ENCODE measurements around the gene AGAP3.

AGAP3 gene

GRCh38 chr7:151166629-151167196 is 80.4 kb downstream of the AGAP3 start:
- in situ Hi-C loops (cut with HindIII; ENCODE audit: low pct_ligation_motif_present, low pct_unique_long_range_greater_than_20kb, low sequenced_read_pairs), result no loop called here
- DNase-seq, result no peak

DNA sequence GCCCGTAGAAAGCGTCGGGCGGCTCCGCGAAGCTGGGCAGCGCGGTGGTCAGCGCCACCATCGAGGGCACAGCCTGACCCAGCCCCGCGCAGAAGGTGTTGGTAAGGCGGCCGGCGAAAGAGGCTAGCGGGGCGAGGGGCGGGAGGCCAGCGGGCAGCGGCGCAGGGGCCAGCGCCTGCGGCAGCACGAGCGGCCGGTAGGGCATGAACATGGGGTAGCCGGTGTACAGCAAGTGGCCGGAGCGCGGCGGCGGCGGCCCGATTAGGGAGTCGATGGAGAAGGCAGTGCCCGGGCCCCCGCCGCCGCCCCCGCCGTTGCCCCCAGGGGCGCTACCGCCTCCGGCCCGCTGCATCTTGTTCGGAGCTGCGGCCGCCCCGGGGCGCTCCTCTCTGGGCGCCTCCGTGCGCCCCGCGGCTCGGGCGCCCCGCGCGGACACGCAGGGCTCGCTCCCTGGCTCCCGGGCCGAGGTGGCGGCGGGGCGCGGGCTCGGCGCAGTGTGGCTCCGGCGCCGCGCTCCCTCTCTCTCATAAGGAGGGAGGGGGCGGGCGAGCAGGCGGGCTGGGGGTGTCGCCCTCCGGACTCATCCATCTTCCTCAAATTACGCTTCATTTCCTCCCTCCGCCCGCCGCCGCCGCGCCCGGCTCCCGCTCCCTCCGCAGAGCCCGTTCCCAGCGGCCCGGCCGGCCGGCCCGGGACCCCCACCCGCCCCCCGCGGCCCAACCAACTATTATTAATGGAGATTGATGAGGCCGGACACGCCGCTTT is 81.1 kb downstream of the AGAP3 start, which contains the start of gene GBX1:
Gene GBX1 (minus strand): TSS at position 498 of the 765 bp plus-strand sequence. CDS start 146 bp downstream, at position 352.
- in situ Hi-C loops (cut with HindIII; ENCODE audit: low pct_ligation_motif_present, low pct_unique_long_range_greater_than_20kb, low sequenced_read_pairs), result no loop called here

DNA sequence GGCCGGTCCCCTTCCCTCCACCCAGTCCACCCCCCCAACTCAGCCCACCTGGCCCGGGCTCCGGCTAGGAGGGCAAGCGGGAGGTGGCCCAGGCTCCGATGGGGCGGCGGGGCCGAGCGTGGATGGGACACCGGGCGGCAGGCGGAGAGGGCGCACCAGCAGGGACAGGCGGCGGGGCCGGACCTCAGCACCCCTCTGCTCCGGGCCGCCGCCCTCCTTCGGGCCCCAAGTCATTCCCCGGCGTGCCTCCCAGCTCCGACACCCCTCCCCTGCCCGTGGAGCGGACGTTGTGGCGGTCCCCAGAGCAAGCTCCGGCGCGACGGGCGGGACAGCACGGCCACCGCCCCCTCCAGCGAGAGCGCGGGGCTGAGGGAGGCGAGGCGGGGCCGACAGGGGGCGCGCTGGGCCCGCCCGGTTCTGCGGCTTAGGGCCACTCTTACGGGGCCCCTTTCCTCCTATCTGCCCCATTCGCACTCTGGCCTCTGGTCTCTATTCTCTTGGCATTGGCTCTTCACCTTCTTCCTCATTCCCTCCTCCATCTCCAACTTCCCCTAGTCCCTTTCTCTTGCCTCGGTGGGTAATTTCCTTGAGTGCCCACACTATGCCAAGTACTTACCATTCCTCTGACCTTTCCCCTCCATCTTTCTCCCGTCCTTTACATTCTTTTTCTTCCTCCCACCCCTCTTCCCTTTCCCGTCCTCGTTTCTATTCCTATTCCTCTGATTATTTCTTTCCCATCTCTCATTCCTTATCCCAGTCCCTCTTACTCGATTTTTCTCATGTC is 81.9 kb downstream of the AGAP3 start:
- DNase-seq, result peak; percentile 59
- in situ Hi-C loops (cut with HindIII; ENCODE audit: low pct_ligation_motif_present, low pct_unique_long_range_greater_than_20kb, low sequenced_read_pairs), result no loop called here

More for the DNA sequence above, 81.1 kb downstream of the AGAP3 start, which contains the start of gene GBX1:
- DNase-seq, result peak; percentile 42

GRCh38 chr7:151168787-151169162 is 82.5 kb downstream of the AGAP3 start:
- in situ Hi-C loops (cut with HindIII; ENCODE audit: low pct_ligation_motif_present, low pct_unique_long_range_greater_than_20kb, low sequenced_read_pairs), result no loop called here
- no peak for DNase-seq

DNA sequence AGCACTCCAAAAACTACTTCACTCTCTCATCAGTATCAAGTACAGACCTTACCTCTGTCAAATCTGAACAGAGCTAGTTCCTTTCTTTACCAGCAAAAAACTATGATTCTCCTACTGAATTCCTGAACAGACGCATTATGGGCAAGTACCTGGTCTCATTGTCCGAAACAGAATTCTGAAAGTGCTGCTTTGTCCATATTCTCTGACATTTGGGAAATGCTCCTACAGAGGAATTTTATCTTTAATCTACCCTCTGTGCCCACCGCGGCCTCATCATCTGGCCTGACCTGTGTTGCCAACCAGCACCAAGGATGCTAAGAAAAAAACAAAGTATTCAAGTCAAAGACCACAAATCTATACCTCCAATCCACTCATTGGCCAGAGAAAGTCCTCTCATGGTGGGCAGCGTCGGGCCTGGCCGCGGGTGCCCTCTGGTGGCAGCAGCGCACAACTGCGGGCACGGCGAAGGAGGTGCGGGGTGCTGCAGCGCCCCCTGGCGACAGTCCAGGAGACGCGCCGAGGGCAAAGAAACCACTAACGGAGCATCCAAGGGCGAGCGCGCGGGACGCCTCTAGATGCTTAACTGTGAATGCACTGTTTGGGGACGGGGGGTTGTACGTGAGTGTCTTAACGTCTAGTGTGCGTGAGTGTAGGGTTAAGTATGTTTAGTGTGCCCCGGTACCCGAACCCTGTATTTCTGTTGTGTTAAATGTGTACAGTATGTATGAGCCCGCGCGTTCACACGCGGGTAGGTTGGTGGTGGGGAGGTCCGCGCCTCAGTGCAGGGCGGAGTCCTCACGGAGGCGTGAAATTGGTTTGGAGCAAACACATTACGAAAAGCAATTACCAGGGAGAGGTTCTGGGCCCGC is 86.2 kb downstream of the AGAP3 start:
- peak; percentile 78 for DNase-seq
- in situ Hi-C loops (cut with HindIII; ENCODE audit: low pct_ligation_motif_present, low pct_unique_long_range_greater_than_20kb, low sequenced_read_pairs), result no loop called here

- in situ Hi-C loops (cut with HindIII; ENCODE audit: low pct_ligation_motif_present, low pct_unique_long_range_greater_than_20kb, low sequenced_read_pairs), result no loop called here
- DNase-seq, result no peak
These were observed 87.3 kb downstream of the AGAP3 start for GRCh38 chr7:151173386-151174245.

GRCh38 chr7:151174246-151175046 is 88.2 kb downstream of the AGAP3 start:
- no peak for DNase-seq
- in situ Hi-C loops (cut with HindIII; ENCODE audit: low pct_ligation_motif_present, low pct_unique_long_range_greater_than_20kb, low sequenced_read_pairs), result no loop called here

DNA sequence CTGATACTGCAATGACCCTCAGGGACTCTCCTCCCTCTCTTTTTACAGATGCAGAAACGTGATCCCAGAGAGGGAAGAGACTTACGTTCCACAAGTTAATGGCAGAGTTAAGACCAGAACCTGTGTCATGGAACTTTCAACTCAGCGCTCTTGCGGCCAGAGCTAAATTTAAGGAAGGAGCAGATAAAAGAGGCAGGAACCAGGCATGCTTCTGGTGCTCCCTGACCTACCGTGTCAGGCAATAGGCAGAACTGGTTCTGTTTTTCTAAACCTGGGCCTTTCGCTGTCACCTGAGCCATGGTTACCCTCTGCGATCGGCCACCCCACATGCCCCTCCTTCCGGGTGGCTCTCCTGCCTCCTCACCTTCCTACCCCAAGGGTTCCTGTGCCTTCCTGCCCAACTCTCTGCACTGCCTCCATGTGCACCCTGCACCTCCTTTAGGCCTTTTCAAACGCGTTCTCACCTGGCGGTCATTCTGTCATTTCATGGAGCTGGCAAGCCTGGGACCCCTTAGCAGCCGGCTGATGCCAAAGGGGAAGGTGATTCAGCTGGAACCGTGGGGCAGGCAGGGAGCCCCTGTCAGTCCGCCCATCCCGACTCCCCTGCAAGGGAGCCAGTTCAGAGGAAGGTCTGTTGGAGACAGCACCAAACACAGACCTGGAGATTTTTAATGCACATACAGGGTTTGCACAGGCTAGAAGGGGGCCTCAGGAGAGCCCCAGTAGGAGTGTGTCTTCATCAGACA is 88.9 kb downstream of the AGAP3 start:
- in situ Hi-C loops (cut with HindIII; ENCODE audit: low pct_ligation_motif_present, low pct_unique_long_range_greater_than_20kb, low sequenced_read_pairs), result no loop called here

GRCh38 chr7:151175793-151176311 is 89.6 kb downstream of the AGAP3 start:
- in situ Hi-C loops (cut with HindIII; ENCODE audit: low pct_ligation_motif_present, low pct_unique_long_range_greater_than_20kb, low sequenced_read_pairs), result no loop called here
- no peak for DNase-seq

More for the DNA sequence above, 88.9 kb downstream of the AGAP3 start:
- DNase-seq, result no peak

- in situ Hi-C loops (cut with HindIII; ENCODE audit: low pct_ligation_motif_present, low pct_unique_long_range_greater_than_20kb, low sequenced_read_pairs), result no loop called here
- DNase-seq, result no peak
These were observed 90.1 kb downstream of the AGAP3 start for GRCh38 chr7:151176401-151176800.

- in situ Hi-C loops (cut with HindIII; ENCODE audit: low pct_ligation_motif_present, low pct_unique_long_range_greater_than_20kb, low sequenced_read_pairs), result no loop called here
- DNase-seq, result no peak
These were observed 91.0 kb downstream of the AGAP3 start for GRCh38 chr7:151177310-151177709.

GRCh38 chr7:151178236-151178635 is 92.0 kb downstream of the AGAP3 start:
- DNase-seq, result no peak
- in situ Hi-C loops (cut with HindIII; ENCODE audit: low pct_ligation_motif_present, low pct_unique_long_range_greater_than_20kb, low sequenced_read_pairs), result no loop called here

GRCh38 chr7:151178831-151179230 is 92.6 kb downstream of the AGAP3 start:
- no peak for DNase-seq
- in situ Hi-C loops (cut with HindIII; ENCODE audit: low pct_ligation_motif_present, low pct_unique_long_range_greater_than_20kb, low sequenced_read_pairs), result no loop called here

- in situ Hi-C loops (cut with HindIII; ENCODE audit: low pct_ligation_motif_present, low pct_unique_long_range_greater_than_20kb, low sequenced_read_pairs), result no loop called here
- no peak for DNase-seq
These were observed 93.1 kb downstream of the AGAP3 start for GRCh38 chr7:151179287-151179860.

DNA sequence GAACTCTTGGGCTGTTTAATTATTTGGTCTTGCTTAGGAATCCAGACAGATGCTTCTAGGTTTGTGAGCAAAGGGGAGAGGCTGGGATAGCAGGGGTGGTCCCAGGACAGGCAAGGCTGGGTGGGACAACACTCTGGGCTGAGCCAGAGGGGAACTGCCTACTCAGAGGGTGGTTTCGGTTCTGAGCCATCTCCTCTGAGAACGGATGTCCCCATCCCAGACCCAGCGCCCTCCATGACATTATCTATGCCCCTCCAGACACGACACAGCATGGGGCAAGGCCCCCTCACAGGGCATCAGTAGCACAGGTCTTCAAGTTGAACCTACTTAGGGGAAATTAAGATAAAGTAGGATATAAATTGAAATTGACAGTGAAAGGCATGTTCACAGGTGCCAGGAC is 93.7 kb downstream of the AGAP3 start:
- DNase-seq, result no peak
- in situ Hi-C loops (cut with HindIII; ENCODE audit: low pct_ligation_motif_present, low pct_unique_long_range_greater_than_20kb, low sequenced_read_pairs), result no loop called here

- DNase-seq, result no peak
- in situ Hi-C loops (cut with HindIII; ENCODE audit: low pct_ligation_motif_present, low pct_unique_long_range_greater_than_20kb, low sequenced_read_pairs), result no loop called here
These were observed 94.7 kb downstream of the AGAP3 start for GRCh38 chr7:151181011-151181431.
